HG02938 (cell line): ENCODE data around the gene FAIM.
"Not testable (repeated sequence)": the region's sequence is repeated elsewhere in the genome, so short reads cannot be mapped to it uniquely, and the experiment has no call there.

ENCODE experiments used
- ATAC-seq: cut with Tn5 transposase; IDR thresholded peaks from one replicate; pipeline ENCODE4 v1.9.1; 2021; ENCODE audit warnings: mild to moderate bottlenecking, moderate library complexity; ENCODE audit not compliant: unreplicated experiment

Gene FAIM, protein sequence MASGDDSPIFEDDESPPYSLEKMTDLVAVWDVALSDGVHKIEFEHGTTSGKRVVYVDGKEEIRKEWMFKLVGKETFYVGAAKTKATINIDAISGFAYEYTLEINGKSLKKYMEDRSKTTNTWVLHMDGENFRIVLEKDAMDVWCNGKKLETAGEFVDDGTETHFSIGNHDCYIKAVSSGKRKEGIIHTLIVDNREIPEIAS

DNA sequence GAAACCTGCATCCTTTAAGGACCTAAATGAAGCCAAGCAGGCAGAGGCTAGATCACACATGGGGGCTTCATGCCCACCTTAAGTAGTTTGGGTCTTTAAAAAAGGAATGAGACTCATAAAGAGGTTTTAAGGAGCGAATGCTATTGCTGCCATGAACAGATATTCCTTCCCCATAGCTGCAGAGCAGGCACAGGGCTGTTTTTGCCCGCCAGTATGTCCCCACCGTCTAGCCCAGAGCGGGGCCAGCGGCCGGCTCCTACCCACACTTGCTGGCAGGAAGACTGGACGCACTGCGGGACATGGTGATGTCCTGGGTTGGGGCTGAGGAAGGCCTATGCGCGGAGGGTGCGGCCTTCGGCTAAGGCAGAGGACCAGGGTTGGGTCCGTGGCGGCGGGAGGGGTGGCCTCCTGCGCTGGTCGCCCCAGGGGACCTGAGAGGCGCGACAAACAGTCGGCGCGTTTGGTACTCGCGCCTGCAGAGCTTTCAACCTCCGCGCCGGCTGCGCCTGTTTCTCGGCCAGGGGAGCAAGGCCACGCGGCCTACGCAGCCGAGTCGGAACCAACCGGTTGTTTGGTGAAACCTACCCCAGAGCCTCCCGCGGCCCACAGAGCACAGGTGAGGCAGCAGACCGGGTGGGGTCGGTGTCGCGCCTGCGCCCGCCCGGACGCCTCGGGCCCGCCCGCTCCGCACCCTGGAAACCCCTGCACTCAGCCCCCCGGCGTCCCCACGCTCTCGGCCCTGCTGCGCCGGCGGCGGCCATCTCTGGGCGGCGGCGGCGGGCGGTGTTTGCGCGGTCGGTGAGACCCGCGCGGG lies at the start of gene FAIM:
TSS of gene FAIM (plus strand) at position 450 of the 814 bp plus-strand sequence. CDS start 10,956 bp downstream, outside the sequence.
- ATAC-seq: peak; percentile 71

DNA sequence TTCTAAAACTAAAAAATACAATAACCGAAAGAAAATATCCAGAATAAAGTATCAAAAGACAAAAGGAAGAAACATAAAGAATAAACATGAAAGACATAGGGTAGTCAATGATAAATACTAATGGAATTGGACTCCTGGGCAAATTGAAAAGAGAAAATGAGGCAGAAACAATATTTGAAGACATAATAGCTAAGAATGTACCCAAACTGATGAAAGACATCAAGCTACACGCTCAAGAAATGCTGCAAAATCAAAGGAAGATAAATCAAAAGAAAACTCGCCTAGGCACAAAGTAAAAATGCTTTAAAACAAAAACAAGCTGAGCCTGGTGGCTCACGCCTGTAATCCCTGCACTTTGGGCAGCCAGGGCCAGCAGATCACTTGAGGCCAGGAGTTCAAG lies 49.4 kb upstream of the FAIM start:
- no peak for ATAC-seq

GRCh38 chr3:138560501-138560900 lies 48.1 kb upstream of the FAIM start:
- ATAC-seq: no peak

DNA sequence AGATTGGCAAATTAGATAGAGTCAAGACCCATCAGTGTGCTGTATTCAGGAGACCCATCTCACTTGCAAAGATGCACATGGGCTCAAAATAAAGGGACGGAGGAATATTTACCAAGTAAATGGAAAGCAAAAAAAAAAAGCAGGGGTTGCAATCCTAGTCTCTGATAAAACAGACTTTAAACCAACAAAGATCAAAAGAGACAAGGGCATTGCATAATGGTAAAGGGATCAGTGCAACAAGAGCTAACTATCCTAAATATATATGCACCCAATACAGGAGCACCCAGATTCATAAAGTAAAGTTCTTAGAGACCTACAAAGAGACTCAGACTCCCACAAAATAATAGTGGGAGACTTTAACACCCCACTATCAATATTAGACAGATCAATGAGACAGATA lies 45.7 kb upstream of the FAIM start:
- ATAC-seq: not testable (repeated sequence)

- not testable (repeated sequence) for ATAC-seq
Observed at GRCh38 chr3:138566293-138566692, 42.3 kb upstream of the FAIM start.

DNA sequence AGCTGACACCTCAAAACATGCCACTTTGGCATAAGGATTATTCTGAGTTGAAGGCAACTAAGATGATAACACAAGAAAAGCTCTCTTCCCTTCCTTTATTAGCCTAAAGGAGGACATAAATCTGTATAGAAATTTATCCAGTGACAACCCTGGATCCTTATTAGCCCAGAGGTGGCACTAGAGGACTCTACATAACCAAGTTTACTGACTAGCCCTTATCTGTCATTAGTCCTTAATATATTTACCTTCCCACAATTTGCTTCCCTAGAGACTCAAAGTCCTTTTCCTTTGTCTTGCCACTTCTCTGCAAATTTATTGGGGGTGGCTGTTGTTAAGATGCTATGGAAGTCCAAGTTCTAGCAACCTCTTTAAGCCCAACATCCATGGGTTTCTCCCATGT lies 41.2 kb upstream of the FAIM start:
- ATAC-seq: no peak

DNA sequence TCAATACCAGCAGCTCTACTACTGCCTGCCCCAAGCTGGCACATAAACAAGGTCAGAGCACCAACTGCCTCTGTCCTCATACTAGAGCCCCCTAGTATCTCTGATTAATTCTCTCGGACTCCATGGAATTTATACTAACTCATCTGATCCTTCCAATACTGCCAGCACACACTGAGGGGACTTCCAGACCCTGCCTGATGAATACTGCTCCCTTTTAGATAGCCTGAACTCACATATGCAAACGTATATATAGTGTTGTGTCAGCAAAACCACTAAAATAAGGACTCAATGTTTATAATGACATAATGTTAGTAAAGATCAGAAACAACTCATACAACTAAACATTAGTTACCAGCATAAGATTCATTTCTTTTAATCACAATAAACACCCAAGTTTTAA lies 39.5 kb upstream of the FAIM start:
- no peak for ATAC-seq

DNA sequence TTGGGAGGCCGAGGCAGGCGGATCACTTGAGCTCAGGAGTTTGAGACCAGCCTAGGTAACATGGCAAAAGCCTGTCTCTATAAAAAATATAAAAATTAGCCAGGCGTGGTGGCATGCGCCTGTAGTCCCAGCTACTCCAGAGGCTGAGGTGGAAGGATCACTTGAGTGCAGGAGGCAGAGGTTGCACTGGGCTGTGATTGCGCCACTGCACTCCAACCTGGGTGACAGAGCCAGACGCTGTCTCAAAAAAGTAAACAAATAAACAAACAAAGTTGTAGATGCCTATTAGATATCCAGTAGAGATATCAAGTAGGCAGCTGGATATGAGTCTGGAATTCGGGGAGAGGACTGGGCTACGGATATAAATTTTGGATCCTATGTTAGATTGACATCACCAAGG lies 38.9 kb upstream of the FAIM start:
- not testable (repeated sequence) for ATAC-seq

DNA sequence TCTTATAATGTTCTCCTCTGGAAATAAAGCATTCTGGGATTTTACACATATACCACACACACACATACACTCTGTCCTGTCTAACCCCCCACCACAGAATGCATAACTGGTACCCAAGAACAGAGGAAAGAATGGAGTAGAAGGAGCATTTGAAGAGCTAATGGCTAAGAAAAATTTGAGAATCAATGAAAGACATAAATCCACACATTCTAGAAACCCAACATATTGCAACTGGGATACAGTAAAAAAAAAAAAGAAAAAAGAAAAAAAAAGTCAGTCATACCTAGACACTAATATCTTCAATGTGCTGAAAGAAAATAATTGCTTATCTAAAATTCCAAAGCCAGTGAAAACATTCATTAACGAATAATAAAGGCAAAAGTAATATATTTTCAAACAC lies 35.4 kb upstream of the FAIM start:
- ATAC-seq: no peak

GRCh38 chr3:138578141-138578540 lies 30.4 kb upstream of the FAIM start:
- peak; percentile 94 for ATAC-seq

- ATAC-seq: no peak
Observed at GRCh38 chr3:138578961-138579574, 29.5 kb upstream of the FAIM start.

DNA sequence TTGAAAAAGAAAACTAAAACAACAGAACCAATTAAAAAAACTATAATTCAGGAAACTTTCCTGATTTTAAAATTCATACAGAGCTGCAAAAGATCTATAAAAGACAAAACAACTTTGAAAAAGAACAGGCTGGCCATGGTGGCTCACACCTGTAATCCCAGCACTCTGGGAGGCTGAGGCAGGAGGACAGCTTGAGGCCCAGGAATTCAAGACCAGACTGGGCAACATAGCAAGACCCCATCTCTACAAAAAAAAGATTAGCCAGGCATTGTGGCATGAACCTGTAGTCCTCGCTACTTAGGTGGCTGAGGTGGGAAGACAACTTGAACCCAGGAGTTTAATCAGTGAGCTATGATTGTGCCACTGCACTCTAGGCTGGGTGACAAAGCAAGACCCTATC lies 21.2 kb upstream of the FAIM start:
- no peak for ATAC-seq

- no peak for ATAC-seq
Observed at GRCh38 chr3:138588445-138588844, 20.1 kb upstream of the FAIM start.

- ATAC-seq: no peak
Observed at GRCh38 chr3:138591392-138591791, 17.2 kb upstream of the FAIM start.

DNA sequence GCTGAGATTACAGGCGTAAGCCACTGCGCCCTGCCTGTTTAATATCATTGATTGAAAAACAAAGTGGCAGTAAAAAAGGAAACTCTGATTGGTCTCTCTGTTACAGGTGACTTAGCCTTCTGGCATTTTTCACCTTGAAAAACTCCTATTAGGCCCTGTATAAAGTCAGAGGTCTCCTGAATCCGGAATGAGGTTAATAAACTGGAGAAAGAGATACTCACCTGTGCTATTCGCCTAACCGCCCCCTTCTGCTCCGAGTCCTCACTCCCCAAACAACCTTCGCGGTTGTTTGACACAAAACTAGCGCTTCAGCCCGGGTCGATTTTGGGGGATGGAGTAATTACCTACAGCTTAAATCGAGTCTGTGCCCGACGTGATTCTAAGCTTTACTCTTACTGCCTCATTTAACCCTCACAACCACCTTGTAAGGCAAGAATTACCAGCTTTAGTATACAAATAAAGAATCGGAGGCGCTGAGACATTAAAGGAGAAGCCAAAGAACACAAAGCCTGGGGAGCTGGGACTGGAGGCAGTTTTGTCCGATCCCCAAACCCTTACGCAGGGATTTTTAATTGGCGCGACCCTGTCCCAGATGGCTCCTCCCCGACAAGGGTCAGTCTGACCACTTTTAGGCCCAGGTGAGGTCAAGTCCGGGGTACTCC lies 15.0 kb upstream of the FAIM start:
- ATAC-seq: no peak

DNA sequence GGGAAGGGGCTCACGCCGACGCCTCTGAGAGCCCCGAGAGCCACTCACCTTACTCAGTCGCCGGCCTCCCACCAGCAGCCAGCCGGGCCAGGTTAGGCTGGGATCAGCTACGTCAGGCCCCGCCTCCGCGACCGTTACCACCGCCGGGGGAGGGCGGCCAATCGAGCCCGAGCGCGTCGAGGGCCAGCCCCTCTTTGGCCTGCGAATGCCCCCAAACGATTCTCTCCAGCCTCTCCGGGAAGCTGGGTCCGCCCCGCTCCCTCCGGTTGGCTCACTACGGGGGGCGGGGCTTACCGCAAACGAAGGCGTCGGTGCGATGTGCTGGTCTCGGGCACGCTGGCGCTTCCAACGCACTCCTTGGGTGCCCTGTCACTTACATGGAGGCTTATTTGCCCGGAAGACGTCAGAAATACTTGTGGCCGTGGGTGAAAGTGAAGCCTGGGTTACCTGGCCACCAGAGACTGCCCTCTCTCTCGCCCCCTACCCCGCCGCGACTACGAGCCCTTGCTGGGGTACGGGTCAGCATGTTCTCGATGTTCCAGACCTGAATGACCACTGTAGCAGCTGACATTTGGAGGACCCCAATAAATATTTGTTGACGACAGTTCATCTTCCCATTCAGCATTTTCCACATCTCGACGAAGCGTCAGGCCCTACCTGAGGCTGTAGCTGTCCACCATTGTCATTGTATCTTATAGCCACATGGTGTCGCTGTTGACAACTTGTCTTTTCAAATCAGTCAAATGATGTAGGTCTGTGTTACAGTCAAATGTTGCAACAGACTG lies 14.2 kb upstream of the FAIM start, which contains the start of gene CEP70:
TSS of gene CEP70 (minus strand) at position 111 of the 785 bp plus-strand sequence. CDS start 21,333 bp downstream, outside the sequence.
- peak; percentile 84 for ATAC-seq

DNA sequence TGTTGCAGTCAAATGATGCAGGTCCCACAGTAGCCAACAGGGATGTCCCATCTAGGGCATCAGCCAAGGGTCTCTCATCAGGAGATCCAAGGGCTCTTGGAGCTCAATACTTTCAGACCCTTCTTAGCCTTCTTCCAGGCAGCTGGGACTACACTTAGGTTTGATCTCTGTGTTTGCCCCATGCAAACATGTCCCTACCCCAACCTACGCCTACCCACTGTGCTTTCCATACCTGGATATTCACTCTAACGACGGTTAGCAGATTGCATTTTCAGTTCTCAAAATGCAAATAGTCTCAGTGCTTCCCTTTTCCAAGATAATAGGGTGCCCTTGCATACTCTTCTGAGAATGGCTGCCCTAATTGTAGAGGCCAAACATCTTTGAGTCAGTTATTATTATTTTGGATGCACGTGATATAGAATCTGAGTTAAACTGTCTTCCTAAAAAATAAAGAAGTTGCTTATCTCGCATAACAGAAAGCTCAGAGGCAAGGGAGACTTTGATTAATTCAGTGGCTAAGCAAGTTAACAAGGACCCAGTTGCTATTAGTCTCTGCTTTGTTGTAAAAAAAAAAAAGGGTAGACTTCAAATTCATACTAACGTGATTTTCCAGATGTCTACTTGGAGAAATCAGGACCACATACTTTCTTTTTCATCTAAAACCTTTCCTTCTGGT lies 13.5 kb upstream of the FAIM start:
- no peak for ATAC-seq

DNA sequence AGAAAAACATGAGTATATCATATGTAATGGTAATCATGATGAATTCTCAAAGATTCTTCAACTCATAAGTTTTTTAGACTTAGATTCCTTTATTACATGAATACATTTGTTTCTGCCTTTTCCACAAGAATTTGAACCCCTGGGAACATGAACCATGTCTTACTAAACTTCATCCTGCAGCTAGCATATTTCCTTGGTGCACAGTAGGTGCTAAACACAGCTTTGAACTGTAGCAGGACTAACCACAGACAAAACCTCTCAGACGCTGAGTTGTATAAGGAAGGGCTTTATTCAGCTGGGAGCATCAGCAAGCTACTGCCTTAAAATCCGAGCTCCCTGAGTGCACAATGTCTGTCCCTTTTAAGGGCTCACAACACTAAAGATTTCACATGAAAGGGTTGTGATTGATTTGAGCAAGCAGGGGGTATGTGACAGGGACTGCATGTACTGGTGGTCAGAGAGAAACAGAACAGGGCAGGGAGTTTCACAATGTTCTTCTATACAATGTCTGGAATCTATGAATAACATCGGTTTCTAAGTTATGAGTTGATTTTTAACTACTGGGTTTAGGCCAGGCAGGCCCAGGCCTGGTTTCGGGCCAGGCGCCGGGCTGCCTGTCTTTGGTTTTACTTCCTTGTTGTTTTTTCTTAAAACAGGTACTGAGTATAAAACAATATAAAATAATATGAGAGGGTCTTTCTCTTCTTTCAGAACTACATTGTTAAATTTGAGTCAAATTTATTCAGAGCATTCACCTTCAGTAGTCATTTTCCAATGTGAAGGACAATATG lies 11.2 kb upstream of the FAIM start:
- not testable (repeated sequence) for ATAC-seq

GRCh38 chr3:138598534-138598933 lies 10.0 kb upstream of the FAIM start:
- ATAC-seq: no peak
